GM21576 (cell line): Measurements from ENCODE around the gene AFG3L2.
"Not testable (repeated sequence)": the region's sequence is repeated elsewhere in the genome, so short reads cannot be mapped to it uniquely, and the experiment has no call there.

Source experiments
- ATAC-seq: cut with Tn5 transposase; IDR thresholded peaks from one replicate; pipeline ENCODE4 v1.9.1; 2021; ENCODE audit warnings: mild to moderate bottlenecking, moderate library complexity; ENCODE audit not compliant: unreplicated experiment

The AFG3L2 gene

DNA sequence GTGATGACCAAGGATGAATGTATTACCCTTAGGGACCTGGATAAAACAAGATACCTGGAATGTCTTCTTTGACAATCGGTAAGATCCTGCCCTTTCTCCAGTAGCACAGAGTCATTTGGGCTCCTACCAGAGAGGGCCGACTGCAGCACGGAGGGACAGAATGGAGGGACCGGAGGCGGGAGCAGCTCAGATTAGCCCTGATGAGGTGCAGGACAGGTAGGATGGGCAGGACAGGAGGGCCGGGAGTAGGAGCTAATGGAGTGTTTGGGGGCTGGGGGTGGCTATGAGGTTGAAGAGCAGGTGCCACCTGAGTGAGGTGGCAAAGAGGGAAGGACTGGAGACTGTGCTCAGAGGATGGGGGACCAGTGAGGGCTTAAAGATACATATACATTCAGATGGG is 20.8 kb upstream of the AFG3L2 start:
- no peak for ATAC-seq

- no peak for ATAC-seq
Observed at GRCh38 chr18:12397254-12397653, 20.2 kb upstream of the AFG3L2 start.

GRCh38 chr18:12394428-12394827 is 17.4 kb upstream of the AFG3L2 start:
- ATAC-seq: no peak

DNA sequence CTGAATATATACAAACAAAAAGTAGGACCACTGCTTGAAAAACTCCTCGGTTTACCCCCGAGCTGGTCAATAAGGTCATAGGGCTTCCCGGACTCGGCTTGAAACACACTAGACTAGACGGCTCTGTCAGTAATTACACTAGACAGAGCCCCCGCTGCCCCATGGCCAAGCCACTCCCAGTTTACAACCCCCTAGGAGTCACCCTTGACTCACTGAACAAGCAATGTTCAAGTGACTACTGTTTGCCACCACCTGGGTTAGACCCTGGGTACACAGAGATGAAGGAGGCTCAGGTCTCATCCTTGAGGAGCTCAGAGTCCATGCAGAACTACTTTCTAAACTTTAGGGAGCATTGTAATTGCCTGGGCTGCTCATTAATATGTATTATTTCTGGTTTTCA is 17.0 kb upstream of the AFG3L2 start:
- ATAC-seq: no peak

GRCh38 chr18:12393510-12393909 is 16.5 kb upstream of the AFG3L2 start:
- no peak for ATAC-seq

DNA sequence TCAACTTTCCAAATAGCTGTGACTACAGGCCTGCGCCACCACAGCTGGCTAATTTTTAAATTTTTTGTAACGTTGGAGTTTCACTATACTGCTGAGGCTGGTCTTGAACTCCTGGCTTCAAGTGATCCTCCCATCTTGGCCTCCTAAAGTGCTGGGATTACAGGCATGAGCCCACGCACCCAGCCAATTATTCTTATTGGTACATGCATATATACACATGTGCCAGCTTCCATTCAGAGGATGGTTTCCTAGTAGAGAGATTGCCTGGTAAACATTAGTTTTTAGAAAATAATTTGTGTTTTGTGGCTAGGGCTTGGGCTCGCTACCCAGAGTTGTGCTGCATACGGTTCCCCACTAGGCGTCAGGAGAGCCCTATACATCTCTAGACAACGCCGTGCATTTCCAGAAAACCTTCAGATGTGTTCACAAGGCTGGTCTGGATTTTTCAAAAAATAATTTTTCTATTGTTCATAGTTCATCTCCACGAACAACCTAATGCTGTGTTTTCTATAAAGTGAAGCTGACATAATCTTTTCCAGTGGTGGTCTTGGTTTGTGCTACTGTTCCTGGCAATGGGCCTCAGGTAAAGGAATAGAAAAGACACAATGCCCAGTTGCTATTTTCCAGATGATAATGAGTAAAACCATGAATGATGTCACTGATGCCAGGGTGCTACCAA is 14.6 kb upstream of the AFG3L2 start:
- ATAC-seq: peak; percentile 81

GRCh38 chr18:12388442-12388841 is 11.4 kb upstream of the AFG3L2 start:
- ATAC-seq: no peak

GRCh38 chr18:12384261-12384660 is 7.2 kb upstream of the AFG3L2 start:
- no peak for ATAC-seq

GRCh38 chr18:12383759-12384158 is 6.7 kb upstream of the AFG3L2 start:
- ATAC-seq: not testable (repeated sequence)

GRCh38 chr18:12382221-12382814 is 5.3 kb upstream of the AFG3L2 start:
- ATAC-seq: not testable (repeated sequence)

DNA sequence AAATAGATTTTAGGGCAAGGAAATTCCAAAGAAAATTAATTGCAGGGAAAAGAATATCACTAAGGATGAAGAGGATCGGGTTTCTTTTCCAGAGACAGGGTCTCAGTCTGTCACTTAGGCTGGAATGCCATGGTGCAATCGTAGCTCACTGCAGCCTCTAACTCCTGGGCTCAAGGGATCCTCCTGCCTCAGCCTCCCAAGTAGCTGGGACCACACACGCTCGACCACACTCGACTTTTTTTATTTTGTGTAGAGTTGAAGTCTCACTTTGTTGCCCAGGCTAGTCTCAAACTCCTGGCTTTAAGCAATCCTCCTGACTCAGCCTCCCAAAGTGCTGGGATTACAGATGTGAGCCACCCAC is 1.2 kb upstream of the AFG3L2 start:
- ATAC-seq: not testable (repeated sequence)

DNA sequence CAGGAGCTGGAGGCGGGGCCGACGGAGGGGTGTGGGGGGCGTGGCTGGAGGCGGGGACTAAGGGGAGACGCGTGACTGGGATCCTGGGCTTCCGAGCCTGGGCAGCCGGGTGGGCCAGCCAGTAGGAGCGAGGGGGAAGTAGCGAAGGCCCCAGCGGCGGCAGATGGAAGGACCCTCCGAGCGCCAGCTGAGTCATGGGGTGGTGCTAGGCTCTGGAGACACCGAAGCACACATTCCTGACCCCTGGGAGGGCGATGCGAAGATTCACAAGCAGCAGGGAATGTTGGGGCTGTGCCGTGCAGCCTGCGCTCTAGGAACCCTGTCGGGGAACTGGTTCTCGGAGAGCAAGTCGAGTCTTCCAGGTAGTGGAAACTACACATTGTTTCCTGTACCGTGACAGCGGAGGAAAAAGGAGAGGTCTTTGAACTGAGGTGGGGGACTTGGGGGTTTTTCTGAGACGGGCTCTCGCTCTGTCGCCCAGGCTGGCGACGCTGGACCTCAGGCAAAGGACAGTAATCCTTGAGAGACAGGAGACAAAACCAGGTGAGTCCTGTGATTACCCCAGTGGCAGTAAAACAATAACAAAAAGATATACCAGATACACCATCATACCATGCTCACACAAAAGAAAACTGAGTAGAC is 650 bp upstream of the AFG3L2 start:
- ATAC-seq: peak; percentile 62

GRCh38 chr18:12376034-12376753 is 833 bp downstream of the AFG3L2 start:
- ATAC-seq: no peak

DNA sequence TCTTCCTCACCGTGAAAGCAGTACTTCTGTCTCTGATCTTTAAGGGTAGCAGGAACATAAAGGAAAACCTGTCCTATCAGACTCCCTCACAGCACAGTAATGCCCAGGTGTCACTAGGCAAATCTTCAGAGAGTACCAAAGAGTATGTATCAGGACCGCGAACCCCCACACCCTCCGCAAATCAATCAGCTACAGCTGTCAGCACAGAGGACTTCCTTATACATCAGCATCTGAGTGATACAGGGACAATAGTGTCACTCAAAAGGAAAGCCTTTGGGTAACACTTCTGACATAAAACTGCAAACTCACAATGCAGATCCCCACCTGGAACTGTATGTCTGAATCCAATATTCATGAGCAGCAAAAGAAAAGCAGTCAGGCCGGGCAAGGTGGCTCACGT is 2.6 kb downstream of the AFG3L2 start:
- no peak for ATAC-seq

GRCh38 chr18:12373771-12374116 is 3.3 kb downstream of the AFG3L2 start:
- ATAC-seq: no peak

DNA sequence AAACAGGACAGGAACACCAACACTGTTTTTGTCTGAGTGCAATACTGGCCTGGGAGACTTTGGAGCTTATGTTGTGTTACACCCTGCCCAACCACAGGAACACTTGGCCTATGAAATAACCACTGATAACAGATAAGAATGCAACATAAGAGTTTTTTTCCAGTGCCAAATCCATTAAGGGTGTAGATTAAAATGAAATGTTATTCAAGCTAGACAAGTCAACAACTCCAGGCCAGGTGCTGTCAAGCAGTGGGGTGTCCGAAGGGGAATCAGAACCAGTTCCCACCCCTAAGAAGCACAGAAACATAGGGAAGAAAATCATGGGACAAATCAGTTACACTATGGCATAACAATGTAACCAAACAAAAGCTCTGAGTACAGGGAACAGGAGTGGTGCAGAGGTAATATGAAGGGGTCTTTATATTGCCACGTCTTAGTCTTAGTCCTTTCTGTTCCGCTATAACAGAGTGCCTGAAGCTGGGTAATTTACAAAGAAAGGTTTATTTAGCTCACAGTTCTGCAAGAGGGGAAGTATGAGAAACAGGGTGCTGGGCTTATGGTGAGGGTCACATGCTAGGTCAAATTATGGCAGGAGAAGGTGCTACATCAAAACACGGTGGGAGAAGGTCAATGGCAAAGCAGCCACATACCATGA is 3.8 kb downstream of the AFG3L2 start:
- no peak for ATAC-seq

DNA sequence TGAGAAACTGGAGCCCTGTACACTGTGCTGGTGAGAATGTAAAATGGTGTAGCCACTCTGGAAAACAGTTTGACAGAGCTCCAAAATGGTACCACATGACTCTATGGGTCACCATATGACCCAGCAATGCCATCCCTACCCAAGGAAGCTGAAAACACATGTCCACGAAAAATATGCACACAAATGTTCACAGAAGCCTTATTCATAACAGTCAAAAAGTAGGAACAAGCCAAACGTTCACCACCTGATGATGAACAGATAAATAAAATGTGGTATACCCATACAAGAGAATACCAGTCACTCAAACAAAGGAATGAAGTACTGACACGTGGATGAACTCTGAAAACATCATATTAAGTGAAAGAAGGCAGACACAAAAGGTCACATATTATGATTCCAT is 4.6 kb downstream of the AFG3L2 start:
- ATAC-seq: no peak

DNA sequence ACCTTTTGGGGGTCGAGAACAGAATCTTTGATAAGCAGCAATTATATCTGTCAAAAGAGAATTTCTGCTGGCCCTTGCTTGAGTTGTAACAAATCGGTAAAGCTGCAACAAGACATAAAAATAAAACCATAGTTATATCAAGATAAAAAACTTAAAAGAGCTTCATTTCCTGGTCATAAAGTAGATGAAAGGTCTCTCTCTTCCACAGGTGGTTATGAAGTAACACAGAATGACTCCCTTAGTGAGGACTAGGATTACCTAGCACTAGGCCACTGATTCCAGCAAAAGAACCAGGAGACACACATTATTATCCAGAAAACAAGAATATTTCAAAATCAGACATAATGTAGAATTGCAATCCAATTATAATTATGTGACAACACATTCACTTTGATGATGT is 5.4 kb downstream of the AFG3L2 start:
- no peak for ATAC-seq

- ATAC-seq: no peak
Observed at GRCh38 chr18:12369211-12369610, 7.8 kb downstream of the AFG3L2 start.

- no peak for ATAC-seq
Observed at GRCh38 chr18:12366784-12367183, 10.2 kb downstream of the AFG3L2 start.

GRCh38 chr18:12366379-12366778 is 10.6 kb downstream of the AFG3L2 start:
- no peak for ATAC-seq
